ENCODE results near the gene GPR65.

- no peak for TF ChIP-seq CTCF (conservative IDR thresholded peaks at IDR 0.05; ENCODE audit: low read depth, low read length)
- TF ChIP-seq EZH2 (IDR thresholded peaks at IDR 0.05; ENCODE audit: borderline replicate concordance, low read depth, low read length, poor library complexity, severe bottlenecking) = no peak
These were observed 25.2 kb upstream of the GPR65 start for GRCh38 chr14:87979689-87980088.

Measured in A673 (cell line).